Mesendoderm (in vitro differentiated cells): ENCODE measurements around the gene GORASP2.
"Not testable (repeated sequence)": the region's sequence is repeated elsewhere in the genome, so short reads cannot be mapped to it uniquely, and the experiment has no call there.

Experiments
- DNase-seq: peaks from one replicate; pipeline ENCODE4 v3.0.0; 2013
- H2AK5ac ChIP-seq: 2 replicates; pipeline ENCODE4 v1.6.1; 2013; ENCODE audit warnings: low read length, inconsistent platforms
- H2BK120ac ChIP-seq: 2 replicates; pipeline ENCODE4 v1.6.1; 2013; ENCODE audit warnings: low read depth, mild to moderate bottlenecking, low read length, moderate library complexity, mixed read lengths
- H2BK15ac ChIP-seq: replicated peaks from 2 replicates; pipeline ENCODE4 v1.6.1; 2013; ENCODE audit warnings: low read depth, mild to moderate bottlenecking, moderate library complexity
- H2BK5ac ChIP-seq: 2 replicates; pipeline ENCODE4 v1.6.1; 2013; ENCODE audit warnings: low read length, inconsistent platforms
- H3K18ac ChIP-seq: 2 replicates; pipeline ENCODE4 v1.6.1; 2013; ENCODE audit warnings: mild to moderate bottlenecking, low read length, mixed read lengths
- H3K23ac ChIP-seq: one replicate; pipeline ENCODE4 v1.6.1; 2013; ENCODE audit warnings: low read length
- H3K27ac ChIP-seq: 2 replicates; pipeline ENCODE4 v1.5.1; 2013; ENCODE audit warnings: low read depth, mild to moderate bottlenecking, inconsistent platforms, low read length, moderate library complexity
- H3K27me3 ChIP-seq: 2 replicates; pipeline ENCODE4 v1.6.1; 2013; ENCODE audit warnings: low read length, control low read depth, mild to moderate bottlenecking, inconsistent platforms; ENCODE audit not compliant: insufficient read depth, poor library complexity
- H3K36me3 ChIP-seq: 2 replicates; pipeline ENCODE4 v1.6.1; 2013; ENCODE audit warnings: low read length, inconsistent platforms; ENCODE audit not compliant: control insufficient read depth, insufficient read depth
- H3K4ac ChIP-seq: one replicate; pipeline ENCODE4 v1.6.1; 2013; ENCODE audit warnings: low read depth, mild to moderate bottlenecking, low read length, moderate library complexity
- H3K4me1 ChIP-seq: 2 replicates; pipeline ENCODE4 v1.6.1; 2013; ENCODE audit warnings: low read depth, low read length, inconsistent platforms; ENCODE audit not compliant: control insufficient read depth
- H3K4me2 ChIP-seq: 2 replicates; pipeline ENCODE4 v1.6.1; 2013; ENCODE audit warnings: low read length
- H3K4me3 ChIP-seq: 2 replicates; pipeline ENCODE4 v1.5.1; 2013; ENCODE audit warnings: mild to moderate bottlenecking, low read length
- H3K56ac ChIP-seq: one replicate; pipeline ENCODE4 v1.6.1; 2013; ENCODE audit warnings: low read length
- H3K79me1 ChIP-seq: 2 replicates; pipeline ENCODE4 v1.6.1; 2013; ENCODE audit warnings: low read length, inconsistent platforms
- H3K79me2 ChIP-seq: 2 replicates; pipeline ENCODE4 v1.6.1; 2013; ENCODE audit warnings: mild to moderate bottlenecking, low read length; ENCODE audit not compliant: control insufficient read depth, insufficient read depth
- H3K9ac ChIP-seq: 2 replicates; pipeline ENCODE4 v1.6.1; 2013; ENCODE audit warnings: low read length, inconsistent platforms
- H4K5ac ChIP-seq: one replicate; pipeline ENCODE4 v1.6.1; 2013; ENCODE audit warnings: low read length
- H4K8ac ChIP-seq: one replicate; pipeline ENCODE4 v1.6.1; 2013; ENCODE audit warnings: low read depth, mild to moderate bottlenecking, control low read depth, low read length, moderate library complexity
- WGBS: extraction: QIAGEN DNeasy Blood & Tissue Kit; methylation state at CpG from one replicate; pipeline ENCODE4 v1.1.7; 2013; ENCODE audit warnings: low lambda C conversion rate, missing lambda C conversion rate; ENCODE audit not compliant: insufficient coverage; ENCODE audit errors: extremely low coverage; 5-methylcytosine and 5-hydroxymethylcytosine counted together

Gene GORASP2

DNA sequence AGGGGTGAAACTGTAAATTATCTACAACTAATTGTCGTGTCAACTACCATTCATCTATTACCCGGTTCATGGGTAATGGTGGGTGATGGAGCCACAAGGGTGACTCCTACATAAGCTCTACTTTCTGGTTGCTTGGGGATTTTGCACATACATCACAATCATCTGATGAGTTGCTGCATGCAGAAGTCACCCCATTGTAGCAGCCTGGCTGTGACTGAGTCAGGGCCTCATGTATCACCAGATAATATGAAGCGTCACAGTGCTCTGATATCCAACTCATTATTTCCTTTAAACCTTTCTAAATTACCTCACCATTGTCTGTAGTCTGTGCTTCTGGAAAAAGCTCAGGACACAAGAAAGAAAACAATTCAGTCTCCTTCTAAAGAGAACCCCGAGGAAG, 32.4 kb upstream of the GORASP2 start:
- no peak overlapping the region for H2AK5ac ChIP-seq
- no peak overlapping the region for H4K8ac ChIP-seq
- no peak overlapping the region for H3K18ac ChIP-seq
- no peak overlapping the region for H3K4ac ChIP-seq
- no peak overlapping the region for H3K23ac ChIP-seq
- H3K36me3 ChIP-seq, result no peaks in the 10 kb centered on the region
- H3K4me1 ChIP-seq, result no peaks in the 10 kb centered on the region
- no peak overlapping the region for H2BK15ac ChIP-seq
- H3K27me3 ChIP-seq, result no peaks in the 10 kb centered on the region
- no peak overlapping the region for H2BK5ac ChIP-seq
- H3K56ac ChIP-seq, result no peak overlapping the region
- no peaks in the 10 kb centered on the region for H3K79me1 ChIP-seq
- H3K9ac ChIP-seq, result no peak overlapping the region
- no peak overlapping the region for H3K4me2 ChIP-seq
- no peak overlapping the region for H3K27ac ChIP-seq
- H2BK120ac ChIP-seq, result no peak overlapping the region
- no peak overlapping the region for H4K5ac ChIP-seq
- WGBS, result no CpG with 5 or more reads among the region's 4 CpGs
- no peak for DNase-seq
- H3K79me2 ChIP-seq, result no peaks in the 10 kb centered on the region
- H3K4me3 ChIP-seq, result no peak overlapping the region

GRCh38 chr2:170897108-170897507, 31.9 kb upstream of the GORASP2 start:
- no CpG with 5 or more reads among the region's 6 CpGs for WGBS
- Histone ChIP-seq H3K56ac (no peak overlapping the region), H3K79me1 (no peaks in the 10 kb centered on the region), H3K9ac (no peak overlapping the region), H3K23ac (no peak overlapping the region), H3K79me2 (no peaks in the 10 kb centered on the region), H4K8ac (no peak overlapping the region), H4K5ac (no peak overlapping the region), H3K18ac (no peak overlapping the region), H3K4me3 (no peak overlapping the region), H2BK120ac (no peak overlapping the region), H3K36me3 (no peaks in the 10 kb centered on the region), H3K27ac (no peak overlapping the region), H2BK15ac (no peak overlapping the region), H2AK5ac (no peak overlapping the region), H3K4me1 (no peaks in the 10 kb centered on the region), H3K4me2 (no peak overlapping the region), H2BK5ac (no peak overlapping the region), H3K27me3 (no peaks in the 10 kb centered on the region), H3K4ac (no peak overlapping the region)
- DNase-seq, result no peak

DNA sequence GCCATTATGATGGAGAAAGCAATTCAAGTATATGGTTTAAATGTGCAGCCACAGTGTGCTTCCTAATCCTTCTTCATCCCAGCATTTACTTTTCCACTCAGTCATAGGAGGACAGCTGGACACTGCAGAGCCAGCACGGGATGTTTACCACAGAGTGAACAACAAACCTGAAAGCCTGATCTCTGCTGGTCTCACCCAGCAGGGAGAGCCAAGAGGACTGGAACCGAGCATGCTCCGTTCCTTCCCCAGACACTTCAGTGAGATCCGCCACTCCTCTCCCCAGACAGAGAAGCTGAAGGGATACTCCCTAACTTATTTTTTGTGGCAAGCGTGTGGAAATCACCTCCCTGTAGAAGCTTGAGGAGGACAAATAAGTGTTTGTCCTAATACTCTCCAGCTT, 23.2 kb upstream of the GORASP2 start:
- H2BK5ac ChIP-seq, result no peak overlapping the region
- H3K18ac ChIP-seq, result no peak overlapping the region
- H3K79me1 ChIP-seq, result no peaks in the 10 kb centered on the region
- no peak overlapping the region for H2BK120ac ChIP-seq
- no peak for DNase-seq
- H3K27me3 ChIP-seq, result no peaks in the 10 kb centered on the region
- no peak overlapping the region for H2AK5ac ChIP-seq
- no peak overlapping the region for H3K23ac ChIP-seq
- H4K8ac ChIP-seq, result no peak overlapping the region
- no CpG with 5 or more reads among the region's 5 CpGs for WGBS
- no peaks in the 10 kb centered on the region for H3K36me3 ChIP-seq
- no peak overlapping the region for H3K4me2 ChIP-seq
- no peak overlapping the region for H3K27ac ChIP-seq
- no peaks in the 10 kb centered on the region for H3K79me2 ChIP-seq
- no peak overlapping the region for H3K56ac ChIP-seq
- H3K4ac ChIP-seq, result no peak overlapping the region
- no peak overlapping the region for H3K4me3 ChIP-seq
- no peak overlapping the region for H4K5ac ChIP-seq
- no peak overlapping the region for H2BK15ac ChIP-seq
- no peaks in the 10 kb centered on the region for H3K4me1 ChIP-seq
- no peak overlapping the region for H3K9ac ChIP-seq

- H4K8ac ChIP-seq, result no peak overlapping the region
- no peak overlapping the region for H4K5ac ChIP-seq
- no peak overlapping the region for H3K9ac ChIP-seq
- no peak for DNase-seq
- H3K27me3 ChIP-seq, result no peaks in the 10 kb centered on the region
- H3K36me3 ChIP-seq, result no peaks in the 10 kb centered on the region
- H3K18ac ChIP-seq, result no peak overlapping the region
- no peaks in the 10 kb centered on the region for H3K79me2 ChIP-seq
- no peak overlapping the region for H3K4ac ChIP-seq
- H3K79me1 ChIP-seq, result no peaks in the 10 kb centered on the region
- H2BK5ac ChIP-seq, result no peak overlapping the region
- no peak overlapping the region for H3K4me3 ChIP-seq
- H2BK120ac ChIP-seq, result no peak overlapping the region
- H3K4me1 ChIP-seq, result no peaks in the 10 kb centered on the region
- H3K4me2 ChIP-seq, result no peak overlapping the region
- no CpG with 5 or more reads among the region's 5 CpGs for WGBS
- no peak overlapping the region for H2BK15ac ChIP-seq
- no peak overlapping the region for H3K56ac ChIP-seq
- H3K23ac ChIP-seq, result no peak overlapping the region
- H3K27ac ChIP-seq, result no peak overlapping the region
- no peak overlapping the region for H2AK5ac ChIP-seq
Observed at GRCh38 chr2:170911314-170911889, 17.7 kb upstream of the GORASP2 start.

GRCh38 chr2:170914994-170915666, 13.9 kb upstream of the GORASP2 start:
- not testable (repeated sequence) for H3K4me3 ChIP-seq, H3K36me3 ChIP-seq
- WGBS, result no CpG with 5 or more reads among the region's 17 CpGs

More at GRCh38 chr2:170914994-170915666, 13.9 kb upstream of the GORASP2 start:
- not testable (repeated sequence) for H3K4me2 ChIP-seq, H3K23ac ChIP-seq, H3K18ac ChIP-seq, H3K56ac ChIP-seq, H2BK5ac ChIP-seq, H3K4me1 ChIP-seq, H3K79me1 ChIP-seq, H4K5ac ChIP-seq, H3K4ac ChIP-seq, H3K27ac ChIP-seq, H4K8ac ChIP-seq, H2BK15ac ChIP-seq, H3K79me2 ChIP-seq, H2BK120ac ChIP-seq, H3K9ac ChIP-seq, H2AK5ac ChIP-seq, H3K27me3 ChIP-seq, DNase-seq
